Body of pancreas (tissue), 4 donors: ENCODE measurements around the gene OR6N2.

ENCODE experiments used
- CTCF ChIP-seq, 7 experiments: fragments of 450-650 bp in 4 of 7; fragments of 200-600 bp in 3 of 7; sonication (generic) in 3 of 7; IDR thresholded peaks; one replicate each; pipeline ENCODE4 v1.5.1; 2016 to 2019; ENCODE audit warnings: antibody characterized with exemption in 7 of 7
- POLR2A ChIP-seq, 3 donors: fragments of 450-650 bp; IDR thresholded peaks; one replicate each; pipeline ENCODE4 v1.6.1; 2016; ENCODE audit warnings: antibody characterized with exemption in 3 of 3, mild to moderate bottlenecking in 2 of 3

- no peak for TF ChIP-seq CTCF (IDR thresholded peaks at IDR 0.05)
- no peak for TF ChIP-seq POLR2A (IDR thresholded peaks at IDR 0.05)
Measured at GRCh38 chr1:158806916-158807536, 26.0 kb upstream of the OR6N2 start.
